SK-N-SH (cell line): ENCODE measurements around the gene DNAH9. TPM values are rescaled to one million over a fixed set of nuclear protein-coding genes. Genes with fewer than 3 reads are reported as not detected.

ENCODE experiments used
- CTCF ChIA-PET: fragments of 300-600, 350-600 bp; formaldehyde crosslinking; extraction: SDS; loops from one replicate; lab custom pipeline; 2021; lab: Yijun Ruan, JAX
- POLR2A ChIA-PET: fragments of 350-600 bp; sonication (Branson Sonifier 250); formaldehyde crosslinking; extraction: SDS; loops from one replicate; lab custom pipeline; 2020; ENCODE audit warnings: antibody characterized with exemption, inconsistent platforms; lab: Yijun Ruan, JAX
- DNase-seq: peaks from one replicate; pipeline ENCODE4 v3.0.0; 2012
- H2AFZ ChIP-seq: fragments of 200-600 bp; sonication (generic); 2 replicates; pipeline ENCODE4 v1.8.1; 2016; ENCODE audit warnings: antibody characterized with exemption, mild to moderate bottlenecking, low read depth
- H3F3A ChIP-seq: fragments of 200-600 bp; sonication (generic); replicated peaks from 2 replicates; pipeline ENCODE3; 2016; ENCODE audit warnings: antibody characterized with exemption, mild to moderate bottlenecking; ENCODE audit not compliant: insufficient read depth
- H3K27ac ChIP-seq, 2 experiments: fragments of 200-500 bp in 1 of 2; fragments of 200-600 bp in 1 of 2; sonication (Bioruptor generic) in 1 of 2; sonication (generic), shearing (Covaris generic) in 1 of 2; 2 replicates each; pipeline versions ENCODE4 v1.5.1 to v1.6.1; 2014 to 2016; ENCODE audit warnings: low read depth in 2 of 2, inconsistent platforms in 1 of 2, low read length in 1 of 2, mild to moderate bottlenecking in 1 of 2, mixed read lengths in 1 of 2
- H3K27me3 ChIP-seq: fragments of 200-600 bp; sonication (generic), shearing (Covaris generic); 2 replicates; pipeline ENCODE4 v1.6.1; 2016; ENCODE audit warnings: mixed run types; ENCODE audit not compliant: insufficient read depth
- H3K36me3 ChIP-seq, 2 experiments: fragments of 200-500 bp in 1 of 2; fragments of 200-600 bp in 1 of 2; sonication (Bioruptor generic) in 1 of 2; sonication (generic) in 1 of 2; replicated peaks in 1 of 2; 2 replicates each; pipeline versions ENCODE3 to v1.5.1; 2014 to 2016; ENCODE audit warnings: low read length in 1 of 2, mild to moderate bottlenecking in 1 of 2; ENCODE audit not compliant: insufficient read depth in 2 of 2, control insufficient read depth in 1 of 2
- H3K4me1 ChIP-seq, 2 experiments: fragments of 200-500 bp in 1 of 2; fragments of 200-600 bp in 1 of 2; sonication (Bioruptor generic) in 1 of 2; sonication (generic), shearing (Covaris generic) in 1 of 2; 2 replicates each; pipeline versions ENCODE4 v1.5.1 to v1.6.1; 2014 to 2016; ENCODE audit warnings: low read depth in 1 of 2, low read length in 1 of 2, mixed run types in 1 of 2; ENCODE audit not compliant: insufficient read depth in 2 of 2, control insufficient read depth in 1 of 2
- H3K4me2 ChIP-seq: fragments of 200-600 bp; sonication (generic), shearing (Covaris generic); 2 replicates; pipeline ENCODE4 v1.6.1; 2017; ENCODE audit warnings: mixed run types
- H3K4me3 ChIP-seq, 2 experiments: fragments of 200-500 bp in 1 of 2; fragments of 200-600 bp in 1 of 2; sonication (Bioruptor generic) in 1 of 2; sonication (generic), shearing (Covaris generic) in 1 of 2; 2 replicates each; pipeline versions ENCODE4 v1.5.1 to v1.8.1; 2014 to 2016; ENCODE audit warnings: low read depth in 2 of 2, inconsistent platforms in 1 of 2, low read length in 1 of 2, mild to moderate bottlenecking in 1 of 2, mixed read lengths in 1 of 2, moderate library complexity in 1 of 2
- H3K79me2 ChIP-seq: fragments of 200-600 bp; sonication (generic); 2 replicates; pipeline ENCODE4 v1.8.1; 2017; ENCODE audit warnings: mild to moderate bottlenecking; ENCODE audit not compliant: insufficient read depth
- H3K9ac ChIP-seq: fragments of 200-600 bp; sonication (generic); 2 replicates; pipeline ENCODE4 v1.6.1; 2017; ENCODE audit warnings: mixed run types
- H3K9me2 ChIP-seq: fragments of 200-600 bp; sonication (generic); 2 replicates; pipeline ENCODE4 v1.6.1; 2017; ENCODE audit warnings: mixed run types
- H3K9me3 ChIP-seq: fragments of 200-600 bp; sonication (generic); 2 replicates; pipeline ENCODE4 v1.6.1; 2017; ENCODE audit warnings: mixed run types, mild to moderate bottlenecking, moderate library complexity
- H4K20me1 ChIP-seq: fragments of 200-600 bp; sonication (generic); 2 replicates; pipeline ENCODE4 v1.6.1; 2017; ENCODE audit warnings: mild to moderate bottlenecking, mixed run types; ENCODE audit not compliant: insufficient read depth
- CHD2 ChIP-seq: fragments of 150-350 bp; IDR thresholded peaks from 2 replicates; pipeline ENCODE4 v1.6.1; 2018; ENCODE audit warnings: low read length; ENCODE audit not compliant: partially characterized antibody
- ELF1 ChIP-seq: IDR thresholded peaks from 2 replicates; pipeline ENCODE4 v1.4.0; 2012
- FOSL2 ChIP-seq: IDR thresholded peaks from 2 replicates; pipeline ENCODE4 v1.4.0; 2012; ENCODE audit warnings: low read depth, mild to moderate bottlenecking, moderate library complexity, borderline replicate concordance
- FOXM1 ChIP-seq: IDR thresholded peaks from 2 replicates; pipeline ENCODE4 v1.4.0; 2012; ENCODE audit warnings: low read depth, mild to moderate bottlenecking
- MEF2A ChIP-seq: IDR thresholded peaks from 2 replicates; pipeline ENCODE4 v1.4.0; 2012; ENCODE audit warnings: low read depth, borderline replicate concordance
- MXI1 ChIP-seq: IDR thresholded peaks from 2 replicates; pipeline ENCODE4 v1.6.1; 2012; ENCODE audit warnings: mild to moderate bottlenecking, low read depth, low read length, improper control_type of control experiment
- NRF1 ChIP-seq: IDR thresholded peaks from 2 replicates; pipeline ENCODE4 v1.6.1; 2012; ENCODE audit warnings: low read depth, mild to moderate bottlenecking, low read length
- POLR2AphosphoS5 ChIP-seq: IDR thresholded peaks from 2 replicates; pipeline ENCODE4 v1.6.1; 2012; ENCODE audit warnings: low read depth, low read length
- RCOR1 ChIP-seq: fragments of 150-350 bp; IDR thresholded peaks from 2 replicates; pipeline ENCODE4 v1.6.1; 2017; ENCODE audit warnings: antibody characterized with exemption, low read length
- RFX5 ChIP-seq: IDR thresholded peaks from 2 replicates; pipeline ENCODE4 v1.6.1; 2012; ENCODE audit warnings: mild to moderate bottlenecking, improper control_type of control experiment, low read length
- RXRA ChIP-seq: IDR thresholded peaks from 2 replicates; pipeline ENCODE4 v1.4.0; 2012; ENCODE audit warnings: low read depth, mild to moderate bottlenecking, borderline replicate concordance
- TAF1 ChIP-seq: IDR thresholded peaks from 2 replicates; pipeline ENCODE4 v1.6.1; 2012; ENCODE audit warnings: low read depth, mild to moderate bottlenecking, low read length, moderate library complexity, borderline replicate concordance
- TCF12 ChIP-seq: IDR thresholded peaks from 2 replicates; pipeline ENCODE4 v1.4.0; 2012
- TEAD4 ChIP-seq: IDR thresholded peaks from 2 replicates; pipeline ENCODE4 v1.4.0; 2012; ENCODE audit warnings: mild to moderate bottlenecking, borderline replicate concordance; ENCODE audit not compliant: insufficient read depth
- YY1 ChIP-seq: IDR thresholded peaks from 2 replicates; pipeline ENCODE4 v1.4.0; 2012; ENCODE audit warnings: low read depth, mild to moderate bottlenecking
- WGBS: methylation state at CpG from one replicate; pipeline ENCODE4 v1.1.6; 2017; ENCODE audit warnings: low lambda C conversion rate; 5-methylcytosine and 5-hydroxymethylcytosine counted together
- polyA plus RNA-seq, 3 experiments: library from polyadenylated mRNA; depleted of rRNA; stranded (reverse); fragments of >200 nt; gene quantifications; 2 replicates each; pipeline ENCODE4 v1.2.3, GENCODE V29; 2012
- TF ChIP-seq, protein P1 (sequence below): IDR thresholded peaks from 2 replicates; pipeline ENCODE4 v1.6.1; 2012; ENCODE audit warnings: mild to moderate bottlenecking, low read depth, low read length, moderate library complexity
- TF ChIP-seq, protein P2 (sequence below): fragments of 150-350 bp; IDR thresholded peaks from 2 replicates; pipeline ENCODE4 v1.6.1; 2017; ENCODE audit warnings: antibody characterized with exemption, low read length, low read depth, borderline replicate concordance
- TF ChIP-seq, protein P3 (sequence below): IDR thresholded peaks from 2 replicates; pipeline ENCODE4 v1.4.0; 2012; ENCODE audit warnings: low read depth, borderline replicate concordance

DNAH9 gene
- polyA plus RNA-seq, 1 of the 3 experiments (the other 2 are of a cell fraction) = not detected

DNA sequence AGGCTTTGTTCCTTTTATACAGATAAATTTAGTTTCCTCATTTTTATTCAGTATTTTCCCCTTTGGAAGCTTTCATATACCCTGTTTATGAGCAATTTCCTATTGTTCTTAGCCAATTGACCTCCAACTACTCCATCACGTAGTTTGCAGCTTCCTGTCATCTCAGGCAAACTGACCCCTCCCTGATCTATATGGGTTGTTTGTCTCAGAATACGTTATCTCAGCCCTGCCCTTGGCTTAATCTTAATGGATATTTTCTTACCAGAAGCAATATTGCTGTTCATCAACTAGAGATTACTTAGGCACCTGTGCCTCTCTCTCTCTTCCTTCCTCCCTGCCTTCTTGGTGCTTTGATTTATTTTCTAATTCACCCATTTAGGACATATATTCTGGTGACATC is 317.8 kb downstream of the DNAH9 start:
- Histone ChIP-seq H3K9ac (no peak overlapping the region), H4K20me1 (no peaks in the 10 kb centered on the region), H3K9me2 (no peaks in the 10 kb centered on the region), H3K4me3 (no peak overlapping the region), H3K36me3 (no peaks in the 10 kb centered on the region), H3F3A (no peaks in the 10 kb centered on the region), H3K4me1 (no peaks in the 10 kb centered on the region), H3K4me2 (no peak overlapping the region), H3K9me3 (no peaks in the 10 kb centered on the region), H3K79me2 (no peaks in the 10 kb centered on the region), H3K27ac (no peak overlapping the region), H2AFZ (no peak overlapping the region), H3K27me3 (no peaks in the 10 kb centered on the region)
- POLR2A ChIA-PET = no interaction called here
- no peak for TF ChIP-seq MXI1
- TF ChIP-seq MEF2A = no peak
- no peak for TF ChIP-seq FOSL2
- TF ChIP-seq FOXM1 = no peak
- TF ChIP-seq, protein P1, sequence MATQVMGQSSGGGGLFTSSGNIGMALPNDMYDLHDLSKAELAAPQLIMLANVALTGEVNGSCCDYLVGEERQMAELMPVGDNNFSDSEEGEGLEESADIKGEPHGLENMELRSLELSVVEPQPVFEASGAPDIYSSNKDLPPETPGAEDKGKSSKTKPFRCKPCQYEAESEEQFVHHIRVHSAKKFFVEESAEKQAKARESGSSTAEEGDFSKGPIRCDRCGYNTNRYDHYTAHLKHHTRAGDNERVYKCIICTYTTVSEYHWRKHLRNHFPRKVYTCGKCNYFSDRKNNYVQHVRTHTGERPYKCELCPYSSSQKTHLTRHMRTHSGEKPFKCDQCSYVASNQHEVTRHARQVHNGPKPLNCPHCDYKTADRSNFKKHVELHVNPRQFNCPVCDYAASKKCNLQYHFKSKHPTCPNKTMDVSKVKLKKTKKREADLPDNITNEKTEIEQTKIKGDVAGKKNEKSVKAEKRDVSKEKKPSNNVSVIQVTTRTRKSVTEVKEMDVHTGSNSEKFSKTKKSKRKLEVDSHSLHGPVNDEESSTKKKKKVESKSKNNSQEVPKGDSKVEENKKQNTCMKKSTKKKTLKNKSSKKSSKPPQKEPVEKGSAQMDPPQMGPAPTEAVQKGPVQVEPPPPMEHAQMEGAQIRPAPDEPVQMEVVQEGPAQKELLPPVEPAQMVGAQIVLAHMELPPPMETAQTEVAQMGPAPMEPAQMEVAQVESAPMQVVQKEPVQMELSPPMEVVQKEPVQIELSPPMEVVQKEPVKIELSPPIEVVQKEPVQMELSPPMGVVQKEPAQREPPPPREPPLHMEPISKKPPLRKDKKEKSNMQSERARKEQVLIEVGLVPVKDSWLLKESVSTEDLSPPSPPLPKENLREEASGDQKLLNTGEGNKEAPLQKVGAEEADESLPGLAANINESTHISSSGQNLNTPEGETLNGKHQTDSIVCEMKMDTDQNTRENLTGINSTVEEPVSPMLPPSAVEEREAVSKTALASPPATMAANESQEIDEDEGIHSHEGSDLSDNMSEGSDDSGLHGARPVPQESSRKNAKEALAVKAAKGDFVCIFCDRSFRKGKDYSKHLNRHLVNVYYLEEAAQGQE = no peak
- no peak for TF ChIP-seq RCOR1
- no peak for TF ChIP-seq RFX5
- no peak for DNase-seq
- 8% methylated on average over 2 of the region's 2 CpGs for WGBS
- CTCF ChIA-PET = no interaction called here

DNA sequence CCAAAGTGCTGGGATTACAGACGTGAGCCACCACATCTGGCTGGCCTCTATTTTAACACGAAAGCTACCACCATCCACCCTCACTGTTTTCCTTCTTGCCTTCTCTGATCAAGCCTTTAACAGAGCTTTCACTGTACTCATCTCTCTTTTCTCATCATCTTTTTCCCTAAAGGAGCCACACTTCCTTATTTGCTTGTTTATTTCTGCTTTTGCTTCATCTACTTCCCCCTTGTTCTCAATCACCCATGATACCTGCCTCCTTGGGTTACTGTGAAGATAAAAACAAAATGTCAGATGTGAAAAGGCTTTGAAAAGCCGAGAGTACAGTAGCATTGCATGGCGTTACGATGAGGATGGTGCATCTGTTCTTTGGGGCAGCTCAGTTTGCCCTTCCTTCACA is 319.1 kb downstream of the DNAH9 start:
- CTCF ChIA-PET = interaction anchor here (0.7 kb wide), 1 partner anchor 18 kb away, joined by 3 read pairs; no protein-coding TSS in a partner anchor
- Histone ChIP-seq H3K9ac (no peak overlapping the region), H3K9me3 (no peaks in the 10 kb centered on the region), H3K27me3 (no peaks in the 10 kb centered on the region), H2AFZ (no peak overlapping the region), H3K27ac (no peak overlapping the region), H3F3A (no peaks in the 10 kb centered on the region), H3K36me3 (no peaks in the 10 kb centered on the region), H3K4me3 (no peak overlapping the region), H4K20me1 (no peaks in the 10 kb centered on the region), H3K9me2 (no peaks in the 10 kb centered on the region), H3K79me2 (no peaks in the 10 kb centered on the region), H3K4me2 (no peak overlapping the region), H3K4me1 (no peaks in the 10 kb centered on the region)
- WGBS = 28% methylated on average over 5 of the region's 5 CpGs
- no peak for DNase-seq
- POLR2A ChIA-PET = no interaction called here
- TF ChIP-seq NRF1 (no peak), RXRA (no peak), POLR2AphosphoS5 (no peak), CHD2 (no peak), TCF12 (no peak), MEF2A (no peak), TAF1 (no peak), FOXM1 (no peak), YY1 (no peak), FOSL2 (no peak), TEAD4 (no peak), ELF1 (no peak)
- TF ChIP-seq, protein P2, sequence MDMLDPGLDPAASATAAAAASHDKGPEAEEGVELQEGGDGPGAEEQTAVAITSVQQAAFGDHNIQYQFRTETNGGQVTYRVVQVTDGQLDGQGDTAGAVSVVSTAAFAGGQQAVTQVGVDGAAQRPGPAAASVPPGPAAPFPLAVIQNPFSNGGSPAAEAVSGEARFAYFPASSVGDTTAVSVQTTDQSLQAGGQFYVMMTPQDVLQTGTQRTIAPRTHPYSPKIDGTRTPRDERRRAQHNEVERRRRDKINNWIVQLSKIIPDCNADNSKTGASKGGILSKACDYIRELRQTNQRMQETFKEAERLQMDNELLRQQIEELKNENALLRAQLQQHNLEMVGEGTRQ = no peak
- TF ChIP-seq, protein P3, sequence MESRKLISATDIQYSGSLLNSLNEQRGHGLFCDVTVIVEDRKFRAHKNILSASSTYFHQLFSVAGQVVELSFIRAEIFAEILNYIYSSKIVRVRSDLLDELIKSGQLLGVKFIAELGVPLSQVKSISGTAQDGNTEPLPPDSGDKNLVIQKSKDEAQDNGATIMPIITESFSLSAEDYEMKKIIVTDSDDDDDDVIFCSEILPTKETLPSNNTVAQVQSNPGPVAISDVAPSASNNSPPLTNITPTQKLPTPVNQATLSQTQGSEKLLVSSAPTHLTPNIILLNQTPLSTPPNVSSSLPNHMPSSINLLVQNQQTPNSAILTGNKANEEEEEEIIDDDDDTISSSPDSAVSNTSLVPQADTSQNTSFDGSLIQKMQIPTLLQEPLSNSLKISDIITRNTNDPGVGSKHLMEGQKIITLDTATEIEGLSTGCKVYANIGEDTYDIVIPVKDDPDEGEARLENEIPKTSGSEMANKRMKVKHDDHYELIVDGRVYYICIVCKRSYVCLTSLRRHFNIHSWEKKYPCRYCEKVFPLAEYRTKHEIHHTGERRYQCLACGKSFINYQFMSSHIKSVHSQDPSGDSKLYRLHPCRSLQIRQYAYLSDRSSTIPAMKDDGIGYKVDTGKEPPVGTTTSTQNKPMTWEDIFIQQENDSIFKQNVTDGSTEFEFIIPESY = no peak
